ENCODE data around the gene RNF168. TPM values are rescaled to one million over a fixed set of nuclear protein-coding genes. Genes with fewer than 3 reads are reported as not detected.
"Not testable (repeated sequence)": the region's sequence is repeated elsewhere in the genome, so short reads cannot be mapped to it uniquely, and the experiment has no call there.

The RNF168 gene
- total and polyA plus RNA-seq, 7 experiments from 2014 or later, result 8.5 to 55.9 (median 29.4) TPM

DNA sequence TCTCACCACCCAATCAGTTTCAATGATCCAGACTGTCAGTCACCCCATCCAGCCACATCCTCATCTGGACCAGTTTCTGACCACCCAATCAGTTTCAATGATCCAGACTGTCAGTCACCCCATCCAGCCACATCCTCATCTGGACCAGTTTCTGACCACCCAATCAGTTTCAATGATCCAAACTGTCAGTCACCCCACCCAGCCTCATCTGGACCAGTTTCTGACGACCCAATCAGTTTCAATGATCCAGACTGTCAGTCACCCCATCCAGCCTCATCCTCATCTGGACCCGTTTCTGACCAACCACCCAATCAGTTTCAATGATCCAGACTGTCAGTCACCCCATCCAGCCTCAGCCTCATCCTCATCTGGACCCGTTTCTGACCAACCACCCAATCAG is 33.4 kb downstream of the RNF168 start:
- ATAC-seq; H3K4me1 ChIP-seq (ENCODE audit: control insufficient read depth in 2 of 2, insufficient read depth in 2 of 2, low read length in 2 of 2); H3K9me3 Mint-ChIP-seq; POLR2A ChIA-PET; H3K27me3 ChIP-seq (ENCODE audit: control insufficient read depth in 2 of 2, insufficient read depth in 2 of 2, low read length in 2 of 2); DNase-seq; H3K4me3 Mint-ChIP-seq; H3K27ac Mint-ChIP-seq; H3K4me3 ChIP-seq (ENCODE audit: low read length); H3K27me3 Mint-ChIP-seq; H3K9me3 ChIP-seq (ENCODE audit: control insufficient read depth in 2 of 3, low read length in 3 of 3); H3K27ac ChIP-seq (ENCODE audit: low read depth, low read length); CTCF ChIA-PET: not testable (repeated sequence)
- peaks cover 0 to 15% (median 0%) of the 10 kb centered on the region in 7 donors for H3K4me1 Mint-ChIP-seq
- intact Hi-C loops (cut with micrococcal nuclease), result loop anchor here in 1 of 2 donors (10.0 kb wide), 1 partner anchor 105 kb away; no protein-coding TSS in a partner anchor
- H3K36me3 ChIP-seq (ENCODE audit: control insufficient read depth in 2 of 3, insufficient read depth in 3 of 3, low read length in 3 of 3), result peaks cover 0 to 34% (median 6%) of the 10 kb centered on the region in 3 experiments
- peaks cover 8 to 32% (median 30%) of the 10 kb centered on the region in 5 donors for H3K36me3 Mint-ChIP-seq

DNA sequence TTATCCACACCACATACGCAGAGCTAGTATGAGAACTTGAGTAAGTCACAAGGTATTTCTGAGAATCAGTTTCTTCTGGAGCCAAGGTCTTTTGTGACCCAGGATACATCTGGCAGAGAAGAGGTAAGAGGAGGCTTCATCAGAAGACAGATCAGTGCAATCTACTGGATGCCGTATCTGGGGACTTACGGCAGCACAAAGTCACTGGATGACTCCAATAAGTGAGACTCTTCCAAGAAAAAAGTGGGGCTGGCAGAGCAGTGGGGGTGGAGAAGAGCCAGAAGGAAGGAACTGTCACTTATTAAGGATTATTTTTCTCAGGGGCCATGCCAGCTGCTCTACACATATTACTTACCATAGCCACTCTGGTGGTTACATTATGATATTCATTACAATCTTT is 39.8 kb downstream of the RNF168 start:
- H3K27me3 ChIP-seq (ENCODE audit: control insufficient read depth in 2 of 2, insufficient read depth in 2 of 2, low read length in 2 of 2), result no peaks in the 10 kb centered on the region
- H3K36me3 ChIP-seq (ENCODE audit: control insufficient read depth in 2 of 3, insufficient read depth in 3 of 3, low read length in 3 of 3), result no peaks in the 10 kb centered on the region
- ChIA-PET POLR2A (interaction anchor here (0.6 kb wide), 1 partner anchor 25 kb away, joined by 3 read pairs; no protein-coding TSS in a partner anchor), CTCF (no interaction called here)
- Mint-ChIP-seq H3K4me3 (no peak overlapping the region), H3K4me1 (peaks cover 0 to 8% (median 3%) of the 10 kb centered on the region in 7 donors), H3K9me3 (peaks cover 0 to 13% (median 5%) of the 10 kb centered on the region in 11 donors), H3K27ac (no peak overlapping the region), H3K27me3 (no peaks in the 10 kb centered on the region), H3K36me3 (peaks cover 0 to 46% (median 20%) of the 10 kb centered on the region in 5 donors)
- intact Hi-C loops (cut with micrococcal nuclease), result no loop called here
- H3K4me1 ChIP-seq (ENCODE audit: control insufficient read depth in 2 of 2, insufficient read depth in 2 of 2, low read length in 2 of 2), result no peaks in the 10 kb centered on the region
- no peak overlapping the region for H3K27ac ChIP-seq (ENCODE audit: low read depth, low read length)
- no peaks in the 10 kb centered on the region for H3K9me3 ChIP-seq (ENCODE audit: control insufficient read depth in 2 of 3, low read length in 3 of 3)
- DNase-seq (no peak), ATAC-seq (no peak)
- H3K4me3 ChIP-seq (ENCODE audit: low read length), result no peak overlapping the region

DNA sequence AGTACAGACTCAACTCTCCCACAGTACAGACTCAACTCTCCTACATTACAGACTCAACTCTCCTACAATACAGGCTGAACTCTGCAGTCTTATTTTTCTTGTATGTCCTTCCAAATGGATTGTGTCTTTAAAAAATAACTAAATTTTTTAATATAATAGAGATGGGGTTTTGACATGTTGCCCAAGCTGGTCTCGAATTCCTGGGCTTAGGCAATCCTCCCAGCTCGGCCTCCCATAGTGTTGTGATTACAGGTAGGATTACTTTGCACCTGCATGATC is 40.2 kb downstream of the RNF168 start:
- CTCF ChIA-PET, result no interaction called here
- H3K27ac ChIP-seq (ENCODE audit: low read depth, low read length), result no peak overlapping the region
- peaks cover 0 to 6% (median 3%) of the 10 kb centered on the region in 7 donors for H3K4me1 Mint-ChIP-seq

DNA sequence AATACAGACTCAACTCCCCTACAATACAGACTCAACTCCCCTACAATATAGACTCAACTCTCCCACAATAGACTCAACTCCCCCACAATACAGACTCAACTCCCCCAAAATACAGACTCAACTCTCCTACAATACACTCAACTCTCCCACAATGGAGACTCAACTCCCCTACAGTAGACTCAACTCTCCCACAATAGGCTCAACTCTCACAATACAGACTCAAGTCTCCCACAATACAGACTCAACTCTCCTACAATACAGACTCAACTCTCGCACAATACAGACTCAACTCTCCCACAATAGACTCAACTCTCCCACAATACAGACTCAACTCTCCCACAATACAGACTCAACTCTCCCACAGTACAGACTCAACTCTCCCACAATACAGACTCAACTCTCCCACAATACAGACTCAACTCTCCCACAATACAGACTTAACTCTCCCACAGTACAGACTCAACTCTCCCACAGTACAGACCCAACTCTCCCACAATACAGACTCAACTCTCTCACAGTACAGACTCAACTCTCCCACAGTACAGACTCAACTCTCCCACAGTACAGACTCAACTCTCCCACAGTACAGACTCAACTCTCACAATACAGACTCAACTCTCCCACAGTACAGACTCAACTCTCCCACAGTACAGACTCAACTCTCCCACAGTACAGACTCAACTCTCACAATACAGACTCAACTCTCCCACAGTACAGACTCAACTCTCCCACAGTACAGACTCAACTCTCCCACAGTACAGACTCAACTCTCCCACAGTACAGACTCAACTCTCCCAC is 40.7 kb downstream of the RNF168 start:
- H3K9me3 ChIP-seq (ENCODE audit: control insufficient read depth in 2 of 3, low read length in 3 of 3); H3K27ac Mint-ChIP-seq; CTCF ChIA-PET; H3K4me3 Mint-ChIP-seq; H3K4me1 Mint-ChIP-seq; H3K4me3 ChIP-seq (ENCODE audit: low read length); H3K27me3 ChIP-seq (ENCODE audit: control insufficient read depth in 2 of 2, insufficient read depth in 2 of 2, low read length in 2 of 2); DNase-seq; H3K27ac ChIP-seq (ENCODE audit: low read depth, low read length); POLR2A ChIA-PET; H3K36me3 ChIP-seq (ENCODE audit: control insufficient read depth in 2 of 3, insufficient read depth in 3 of 3, low read length in 3 of 3); ATAC-seq; intact Hi-C loops (cut with micrococcal nuclease); H3K27me3 Mint-ChIP-seq; H3K4me1 ChIP-seq (ENCODE audit: control insufficient read depth in 2 of 2, insufficient read depth in 2 of 2, low read length in 2 of 2): not testable (repeated sequence)
- Mint-ChIP-seq H3K9me3 (peaks cover 0 to 13% (median 5%) of the 10 kb centered on the region in 11 donors), H3K36me3 (peaks cover 0 to 42% (median 18%) of the 10 kb centered on the region in 5 donors)

More for the DNA sequence above, 40.2 kb downstream of the RNF168 start:
- Mint-ChIP-seq H3K27ac (no peak overlapping the region), H3K27me3 (no peaks in the 10 kb centered on the region), H3K36me3 (peaks cover 0 to 44% (median 19%) of the 10 kb centered on the region in 5 donors), H3K4me3 (no peak overlapping the region), H3K9me3 (peaks cover 0 to 13% (median 5%) of the 10 kb centered on the region in 11 donors)
- ATAC-seq (no peak), DNase-seq (no peak)
- Histone ChIP-seq H3K4me1 (ENCODE audit: control insufficient read depth in 2 of 2, insufficient read depth in 2 of 2, low read length in 2 of 2) (no peaks in the 10 kb centered on the region), H3K9me3 (ENCODE audit: control insufficient read depth in 2 of 3, low read length in 3 of 3) (no peaks in the 10 kb centered on the region), H3K4me3 (ENCODE audit: low read length) (no peak overlapping the region), H3K36me3 (ENCODE audit: control insufficient read depth in 2 of 3, insufficient read depth in 3 of 3, low read length in 3 of 3) (no peaks in the 10 kb centered on the region), H3K27me3 (ENCODE audit: control insufficient read depth in 2 of 2, insufficient read depth in 2 of 2, low read length in 2 of 2) (no peaks in the 10 kb centered on the region)
- POLR2A ChIA-PET, result interaction anchor here (0.6 kb wide), 1 partner anchor 24 kb away, joined by 3 read pairs; no protein-coding TSS in a partner anchor
- intact Hi-C loops (cut with micrococcal nuclease), result no loop called here

DNA sequence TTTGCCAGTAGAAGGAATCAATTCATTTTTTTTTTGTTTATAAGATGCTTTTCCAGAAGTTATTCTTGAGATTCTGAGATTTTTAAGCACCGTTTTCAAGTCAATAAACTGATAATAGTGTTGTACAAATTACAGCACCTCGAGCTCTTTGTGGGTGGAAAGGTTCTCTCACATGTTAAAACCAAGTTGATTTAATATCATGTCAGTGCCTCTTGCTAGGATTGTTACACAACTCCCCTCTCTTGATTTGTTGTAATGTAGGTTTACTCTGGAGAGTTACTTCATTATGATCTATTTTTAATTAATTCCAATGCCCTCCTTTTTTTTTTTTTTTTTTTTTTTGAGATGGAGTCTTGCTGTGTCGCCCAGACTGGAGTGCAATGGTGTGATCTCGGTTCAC is 45.5 kb downstream of the RNF168 start:
- Histone ChIP-seq H3K36me3 (ENCODE audit: control insufficient read depth in 2 of 3, insufficient read depth in 3 of 3, low read length in 3 of 3) (no peaks in the 10 kb centered on the region), H3K27me3 (ENCODE audit: control insufficient read depth in 2 of 2, insufficient read depth in 2 of 2, low read length in 2 of 2) (no peaks in the 10 kb centered on the region), H3K4me3 (ENCODE audit: low read length) (no peak overlapping the region), H3K9me3 (ENCODE audit: control insufficient read depth in 2 of 3, low read length in 3 of 3) (no peaks in the 10 kb centered on the region), H3K4me1 (ENCODE audit: control insufficient read depth in 2 of 2, insufficient read depth in 2 of 2, low read length in 2 of 2) (no peaks in the 10 kb centered on the region), H3K27ac (ENCODE audit: low read depth, low read length) (no peak overlapping the region)
- CTCF ChIA-PET, result interaction anchor here (0.7 kb wide), 1 partner anchor 25 kb away, joined by 3 read pairs; no protein-coding TSS in a partner anchor
- POLR2A ChIA-PET, result interaction anchor here (1.6 kb wide), 1 partner anchor 26 kb away, joined by 8 read pairs; the partner anchor contains the start of gene UBXN7
- H3K4me3 Mint-ChIP-seq, result no peak overlapping the region
- H3K27me3 Mint-ChIP-seq, result no peaks in the 10 kb centered on the region
- ATAC-seq, result no peak
- peaks cover 0 to 23% (median 8%) of the 10 kb centered on the region in 5 donors for H3K36me3 Mint-ChIP-seq
- H3K4me1 Mint-ChIP-seq, result peaks cover 0 to 14% (median 12%) of the 10 kb centered on the region in 7 donors
- DNase-seq, result no peak
- H3K27ac Mint-ChIP-seq, result peak overlapping the region in 7 of 9 donors; percentile 9 to 75 (median 52)
- intact Hi-C loops (cut with micrococcal nuclease), result loop anchor here in 1 of 2 donors (10.0 kb wide), 1 partner anchor 203 kb away; no protein-coding TSS in a partner anchor
- H3K9me3 Mint-ChIP-seq, result peaks cover 0 to 10% (median 1%) of the 10 kb centered on the region in 11 donors

DNA sequence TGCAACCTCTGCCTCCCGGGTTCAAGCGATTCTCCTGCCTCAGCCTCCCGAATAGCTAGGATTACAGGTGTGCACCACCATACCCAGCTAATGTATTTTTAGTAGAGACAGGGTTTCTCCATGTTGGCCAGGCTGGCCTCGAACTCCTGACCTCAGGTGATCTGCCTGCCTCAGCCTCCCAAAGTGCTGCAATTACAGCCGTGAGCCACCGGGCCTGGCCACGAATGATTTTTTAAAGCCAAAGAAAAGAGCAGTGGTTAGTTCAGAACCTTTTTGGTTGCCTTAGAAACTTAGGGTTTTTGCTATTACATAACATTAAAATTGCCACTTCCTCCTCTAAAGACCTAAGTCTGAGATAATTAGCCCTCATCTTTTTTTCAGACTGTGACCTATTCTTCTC is 46.1 kb downstream of the RNF168 start:
- not testable (repeated sequence) for H3K4me1 ChIP-seq (ENCODE audit: control insufficient read depth in 2 of 2, insufficient read depth in 2 of 2, low read length in 2 of 2); H3K27me3 ChIP-seq (ENCODE audit: control insufficient read depth in 2 of 2, insufficient read depth in 2 of 2, low read length in 2 of 2); H3K9me3 ChIP-seq (ENCODE audit: control insufficient read depth in 2 of 3, low read length in 3 of 3); H3K36me3 ChIP-seq (ENCODE audit: control insufficient read depth in 2 of 3, insufficient read depth in 3 of 3, low read length in 3 of 3); H3K27me3 Mint-ChIP-seq; H3K4me3 ChIP-seq (ENCODE audit: low read length); H3K9me3 Mint-ChIP-seq; H3K4me3 Mint-ChIP-seq; H3K27ac ChIP-seq (ENCODE audit: low read depth, low read length)
- peaks cover 0 to 20% (median 4%) of the 10 kb centered on the region in 5 donors for H3K36me3 Mint-ChIP-seq
- intact Hi-C loops (cut with micrococcal nuclease), result loop anchor here in 1 of 2 donors (2.0 to 10.0 kb wide), 2 partner anchors 25 to 203 kb away; partner anchors contain the start of gene UBXN7
- H3K4me1 Mint-ChIP-seq, result peaks cover 0 to 13% (median 11%) of the 10 kb centered on the region in 7 donors
- H3K27ac Mint-ChIP-seq, result peak overlapping the region in 8 of 9 donors; percentile 23 to 75 (median 47)
- ATAC-seq (peak; percentile 72), DNase-seq (peak in 5 of 9 donors; percentile 1 to 40 (median 16))
- CTCF ChIA-PET, result interaction anchor here (0.7 kb wide), 1 partner anchor 25 kb away, joined by 3 read pairs; no protein-coding TSS in a partner anchor
- POLR2A ChIA-PET, result interaction anchor here (0.6 to 1.6 kb wide), 2 partner anchors 8 to 25 kb away, joined by 4 to 8 read pairs; partner anchors contain the start of gene UBXN7
